Stimulated activated CD8-positive, alpha-beta memory T cell treated with anti-CD3 and anti-CD28 coated beads, Interleukin-15, amount 100 ng/mL, for 1 hour (primary cell): Measurements from ENCODE around the gene PYCR2.
"Not testable (repeated sequence)": the region's sequence is repeated elsewhere in the genome, so short reads cannot be mapped to it uniquely, and the experiment has no call there.

Experiments
- DNase-seq: peaks from one replicate; pipeline ENCODE4 v3.0.0-alpha.2; 2020; ENCODE audit warnings: low read depth

The PYCR2 gene

DNA sequence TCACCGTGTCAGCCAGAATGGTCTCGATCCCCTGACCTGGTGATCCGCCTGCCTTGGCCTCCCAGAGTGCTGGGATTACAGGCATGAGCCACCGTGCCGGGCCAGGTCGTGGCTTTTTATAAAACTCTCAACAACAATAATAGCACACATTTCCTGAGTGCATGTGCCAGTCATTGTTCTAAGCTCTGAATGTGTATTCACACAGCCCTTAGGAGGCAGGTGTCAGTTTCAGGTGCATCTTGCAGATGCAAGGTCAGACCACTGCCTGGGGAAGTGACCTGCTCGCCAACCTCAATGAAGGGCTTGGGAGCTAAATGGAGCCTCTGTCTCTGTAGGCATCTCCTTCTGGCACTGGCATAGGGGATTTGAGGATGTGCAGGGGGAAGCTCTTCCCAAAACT lies 18.5 kb upstream of the PYCR2 start:
- no peak for DNase-seq

DNA sequence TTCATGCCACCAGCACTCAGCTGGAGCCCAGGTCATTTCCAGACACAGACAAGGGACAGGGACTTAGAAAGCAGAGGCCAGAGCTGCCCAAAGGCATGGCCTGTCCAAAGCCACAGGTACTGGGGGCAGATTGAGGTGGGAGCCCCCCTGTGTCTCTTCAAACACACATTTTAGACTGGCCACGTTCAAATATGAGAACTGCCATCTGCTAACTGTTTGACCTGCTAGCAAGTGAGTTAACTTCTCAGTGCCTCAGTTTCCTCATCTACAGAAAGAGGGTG lies 17.8 kb upstream of the PYCR2 start:
- no peak for DNase-seq

GRCh38 chr1:225941187-225941941 lies 17.3 kb upstream of the PYCR2 start, which contains the start of gene LEFTY2:
LEFTY2 (minus strand) TSS chr1:225941220; CDS start chr1:225941140, 80 bp downstream.
- DNase-seq, result no peak

DNA sequence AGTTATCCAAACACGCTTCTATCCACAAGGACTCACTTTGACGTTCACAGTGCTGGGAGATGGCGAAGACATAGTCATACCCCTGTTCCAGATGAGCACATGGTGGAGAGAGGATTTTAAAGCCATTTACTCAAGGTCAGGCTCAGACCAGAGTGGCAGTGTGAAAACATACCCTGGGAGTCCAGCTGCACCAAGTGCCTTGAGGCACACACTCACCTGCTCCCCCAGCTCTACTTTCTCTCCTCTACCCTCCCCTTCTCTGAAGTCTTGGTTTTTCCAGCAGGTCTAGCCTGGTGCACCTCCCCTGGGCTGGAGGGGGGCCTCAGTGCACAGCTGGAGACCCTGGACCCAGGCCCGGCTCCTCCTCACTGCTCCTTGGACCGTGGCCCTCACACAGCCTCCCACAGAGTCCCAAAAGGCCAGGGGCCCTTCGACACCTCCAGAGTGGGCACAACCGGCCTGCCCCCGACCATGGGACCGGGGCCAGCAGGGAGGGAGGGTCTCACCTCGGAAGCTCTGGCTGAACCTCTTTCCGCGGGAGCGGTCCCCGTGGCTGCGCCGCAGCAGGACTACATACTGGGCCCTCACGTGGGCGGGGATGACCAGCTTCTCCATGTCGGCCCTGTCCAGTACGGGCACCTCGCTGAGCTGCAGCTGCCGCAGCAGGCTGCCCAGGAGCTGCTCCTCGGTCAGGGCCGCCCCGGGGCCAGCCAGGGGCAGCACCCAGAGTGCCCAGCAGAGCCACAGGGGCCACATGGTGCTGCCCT lies 16.5 kb upstream of the PYCR2 start:
- DNase-seq, result no peak

GRCh38 chr1:225939939-225940310 lies 15.9 kb upstream of the PYCR2 start:
- not testable (repeated sequence) for DNase-seq

GRCh38 chr1:225939097-225939938 lies 15.3 kb upstream of the PYCR2 start:
- DNase-seq, result not testable (repeated sequence)

DNA sequence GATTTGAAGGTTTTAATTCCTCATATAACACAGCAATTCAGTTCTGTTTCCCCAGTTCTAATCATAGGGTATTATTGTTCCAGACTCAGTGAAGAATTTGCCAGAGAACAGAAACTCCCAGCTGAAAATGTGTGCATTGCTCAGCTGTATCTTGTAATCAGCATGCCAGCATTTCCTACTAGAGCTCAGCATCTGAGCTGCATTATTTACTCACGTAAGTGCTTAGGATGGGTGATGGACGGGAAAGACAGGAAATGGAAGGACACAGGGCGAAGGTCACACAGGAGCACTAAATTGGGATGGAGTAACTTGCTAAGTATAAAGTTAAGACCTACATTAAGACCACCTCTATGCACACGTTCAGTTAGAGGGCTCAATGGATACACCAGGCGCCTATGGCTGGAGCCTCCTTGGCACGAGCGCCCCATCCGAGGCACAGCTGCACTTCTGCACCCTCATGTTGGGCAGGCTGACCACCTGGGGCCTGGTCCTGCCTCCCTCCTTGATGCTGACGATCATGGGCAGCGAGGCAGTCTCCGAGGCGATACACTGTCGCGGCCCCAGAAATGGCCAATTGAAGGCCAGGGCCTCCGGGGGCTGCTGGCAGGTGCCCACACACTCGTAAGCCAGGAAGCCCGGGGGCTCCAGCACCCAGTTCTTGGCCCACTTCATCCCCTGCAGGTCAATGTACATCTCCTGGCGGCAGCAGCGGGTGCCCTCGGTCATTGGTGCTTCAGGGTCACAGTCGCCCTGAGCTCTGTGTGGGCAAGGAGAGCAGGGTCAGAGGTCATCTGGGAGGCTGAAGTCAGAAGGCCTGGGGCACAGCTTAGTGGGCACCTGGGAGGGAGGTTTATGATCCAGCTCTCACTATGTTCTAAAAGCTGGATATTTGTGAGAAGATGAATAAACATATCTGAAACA lies 13.3 kb upstream of the PYCR2 start:
- DNase-seq, result no peak

DNA sequence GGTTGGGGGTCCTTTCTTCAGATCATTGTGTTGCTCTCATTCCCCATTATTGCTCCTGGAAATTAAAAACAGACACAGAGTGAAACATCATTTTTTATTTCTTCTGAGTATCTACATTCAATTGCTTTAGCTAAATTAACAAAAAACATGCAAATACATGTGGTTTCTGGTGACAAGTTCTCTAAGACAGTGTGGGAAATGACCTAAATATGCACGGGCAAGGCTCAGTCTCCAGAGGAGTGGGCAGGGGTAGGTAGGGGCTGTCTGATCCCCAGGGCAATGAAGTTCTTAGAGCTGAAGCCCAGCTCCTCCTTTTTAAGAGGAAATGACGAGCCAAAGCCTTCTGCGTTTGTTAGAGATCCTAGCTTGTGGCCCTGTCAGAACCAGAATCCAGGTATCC lies 12.5 kb upstream of the PYCR2 start:
- no peak for DNase-seq

GRCh38 chr1:225936086-225936485 lies 12.0 kb upstream of the PYCR2 start:
- DNase-seq, result not testable (repeated sequence)

GRCh38 chr1:225934711-225935110 lies 10.7 kb upstream of the PYCR2 start:
- no peak for DNase-seq

DNA sequence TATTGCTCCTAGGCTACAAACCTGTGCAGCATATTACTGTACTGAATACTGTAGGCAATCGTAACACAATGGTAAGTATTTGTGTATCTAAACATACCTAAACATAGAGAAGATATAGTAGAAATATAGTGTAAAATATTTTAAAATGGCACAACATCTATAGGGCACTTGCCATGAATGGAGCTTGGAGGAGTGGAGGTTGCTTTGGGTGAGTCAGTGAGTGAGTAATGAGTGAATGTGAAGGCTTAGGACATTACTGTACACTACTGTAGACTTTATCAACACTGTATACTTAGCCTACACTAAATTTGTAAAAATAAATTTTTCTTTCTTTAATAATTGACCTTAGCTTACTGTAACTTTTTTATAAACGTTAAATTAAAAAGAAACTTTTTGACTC lies 9.0 kb upstream of the PYCR2 start:
- no peak for DNase-seq

GRCh38 chr1:225931270-225932136 lies 7.5 kb upstream of the PYCR2 start:
- DNase-seq, result no peak

- DNase-seq, result no peak
Observed at GRCh38 chr1:225930566-225930965, 6.5 kb upstream of the PYCR2 start.

DNA sequence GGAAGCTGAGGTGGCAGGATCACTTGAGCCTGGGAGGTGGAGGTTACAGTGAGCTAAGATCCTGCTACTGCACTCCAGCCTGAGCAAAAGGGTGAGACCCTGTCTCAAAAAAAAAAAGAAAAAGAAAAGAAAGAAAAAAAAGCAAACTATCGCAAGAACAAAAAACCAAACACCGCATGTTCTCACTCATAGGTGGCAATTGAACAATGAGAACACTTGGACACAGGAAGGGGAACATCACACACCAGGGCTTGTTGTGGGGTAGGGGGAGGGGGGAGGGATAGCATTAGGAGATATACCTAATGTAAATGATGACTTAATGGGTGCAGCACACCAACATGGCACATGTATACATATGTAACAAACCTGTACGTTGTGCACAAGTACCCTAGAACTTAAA lies 5.4 kb upstream of the PYCR2 start:
- DNase-seq, result not testable (repeated sequence)

GRCh38 chr1:225928186-225929175 lies 4.4 kb upstream of the PYCR2 start:
- no peak for DNase-seq

DNA sequence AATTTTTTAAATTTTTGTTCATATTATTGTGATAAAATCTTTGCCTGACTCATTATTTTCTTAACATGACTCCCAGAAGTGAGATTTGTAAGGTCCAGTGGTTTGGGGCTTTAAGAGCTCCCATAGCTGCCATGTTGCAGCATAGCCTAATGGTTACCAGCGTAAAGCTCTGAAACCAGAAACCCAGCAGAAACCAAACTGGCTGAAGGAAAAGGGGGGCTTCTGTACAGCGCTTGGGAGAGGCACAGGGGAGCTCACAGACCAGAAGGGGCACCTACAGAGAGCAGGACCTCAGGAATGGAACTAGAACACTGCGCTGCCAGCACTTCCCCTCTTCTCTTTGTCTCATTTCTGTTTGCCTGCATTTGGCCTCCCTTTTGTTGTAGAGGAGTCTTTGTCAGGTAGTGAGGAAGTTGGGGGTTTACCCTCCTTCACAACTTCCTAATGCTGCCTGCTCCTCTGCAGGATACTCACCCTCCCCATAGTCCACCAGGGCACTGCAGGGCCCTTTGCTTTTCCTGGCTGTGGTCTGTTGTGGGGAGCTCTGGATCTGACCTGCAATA lies 2.6 kb upstream of the PYCR2 start:
- DNase-seq, result no peak

- DNase-seq, result no peak
Observed at GRCh38 chr1:225923381-225923691, 714 bp downstream of the PYCR2 start.

DNA sequence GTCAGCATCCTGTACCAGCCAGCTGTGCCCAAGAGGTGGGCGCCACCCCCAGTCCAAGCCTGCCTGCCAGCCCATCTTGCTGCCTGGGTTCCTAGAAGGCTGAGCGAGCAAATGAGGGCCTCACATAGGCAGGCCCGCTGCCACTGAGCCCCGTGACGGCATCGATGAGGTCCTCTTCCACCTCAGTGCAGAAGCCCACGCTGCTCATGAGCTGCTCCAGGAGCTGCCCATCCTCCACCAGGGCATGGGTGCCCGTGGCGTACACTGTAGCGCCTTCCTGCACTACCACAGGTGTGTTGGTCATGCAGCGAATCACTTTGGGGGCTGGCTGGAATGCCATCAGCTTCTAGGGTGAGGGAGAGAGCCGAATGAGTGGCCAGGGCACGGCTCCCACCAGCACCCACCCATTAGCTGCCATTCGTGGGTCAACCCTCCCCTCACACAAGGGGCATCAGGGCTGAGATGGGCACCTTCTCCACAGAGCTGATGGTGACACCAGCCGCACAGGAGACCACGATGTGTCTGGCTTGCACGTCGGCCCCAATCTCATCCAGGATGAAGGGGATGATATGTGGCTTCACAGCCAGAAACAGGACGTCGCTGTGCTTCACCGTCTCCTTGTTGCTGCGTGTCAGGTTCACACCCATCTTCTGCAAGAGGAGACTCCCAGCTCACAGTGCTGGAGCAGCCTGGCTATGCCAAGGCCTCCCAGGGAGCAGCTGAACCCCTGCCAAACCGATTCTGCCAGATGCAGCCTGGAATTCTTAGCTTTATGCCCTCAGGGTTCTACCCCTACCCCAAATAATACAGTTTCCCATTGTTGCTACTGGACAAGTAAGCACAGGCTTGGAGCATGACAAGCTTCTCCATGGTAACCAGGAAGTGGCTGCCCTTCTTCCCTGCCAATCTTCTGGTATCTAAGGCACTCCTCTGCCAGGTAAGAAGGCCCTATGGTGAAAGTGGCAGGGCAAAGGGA lies 2.0 kb downstream of the PYCR2 start:
- DNase-seq, result no peak
